ENCODE data around the gene SLC35B2.

DNA sequence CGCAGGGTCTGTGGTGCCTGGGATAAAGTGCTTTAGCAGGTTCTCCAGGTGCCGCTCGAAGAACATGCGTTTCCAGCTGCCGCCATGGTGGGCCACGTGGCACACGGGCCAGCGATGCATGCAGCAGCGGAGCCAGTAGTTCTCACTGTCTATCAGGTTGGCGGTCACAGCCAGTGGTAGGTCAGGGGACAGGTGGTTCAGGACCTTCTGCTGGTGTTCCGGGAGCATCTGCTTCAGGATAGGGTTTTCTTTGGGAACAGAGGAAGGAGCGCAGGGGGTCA, 28.9 kb upstream of the SLC35B2 start:
- TF ChIP-seq, protein P1, sequence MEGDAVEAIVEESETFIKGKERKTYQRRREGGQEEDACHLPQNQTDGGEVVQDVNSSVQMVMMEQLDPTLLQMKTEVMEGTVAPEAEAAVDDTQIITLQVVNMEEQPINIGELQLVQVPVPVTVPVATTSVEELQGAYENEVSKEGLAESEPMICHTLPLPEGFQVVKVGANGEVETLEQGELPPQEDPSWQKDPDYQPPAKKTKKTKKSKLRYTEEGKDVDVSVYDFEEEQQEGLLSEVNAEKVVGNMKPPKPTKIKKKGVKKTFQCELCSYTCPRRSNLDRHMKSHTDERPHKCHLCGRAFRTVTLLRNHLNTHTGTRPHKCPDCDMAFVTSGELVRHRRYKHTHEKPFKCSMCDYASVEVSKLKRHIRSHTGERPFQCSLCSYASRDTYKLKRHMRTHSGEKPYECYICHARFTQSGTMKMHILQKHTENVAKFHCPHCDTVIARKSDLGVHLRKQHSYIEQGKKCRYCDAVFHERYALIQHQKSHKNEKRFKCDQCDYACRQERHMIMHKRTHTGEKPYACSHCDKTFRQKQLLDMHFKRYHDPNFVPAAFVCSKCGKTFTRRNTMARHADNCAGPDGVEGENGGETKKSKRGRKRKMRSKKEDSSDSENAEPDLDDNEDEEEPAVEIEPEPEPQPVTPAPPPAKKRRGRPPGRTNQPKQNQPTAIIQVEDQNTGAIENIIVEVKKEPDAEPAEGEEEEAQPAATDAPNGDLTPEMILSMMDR (IDR thresholded peaks at IDR 0.05 in 8 of 11, conservative IDR thresholded peaks at IDR 0.05 in 3 of 11) = no peak
- TF ChIP-seq POLR2A (IDR thresholded peaks at IDR 0.05) (no peak), POLR2AphosphoS5 (IDR thresholded peaks at IDR 0.05) (no peak)

Data from spleen (tissue), 7 donors.